Endothelial cell (in vitro differentiated cells): ENCODE measurements around the gene TOPBP1. TPM values are rescaled to one million over a fixed set of nuclear protein-coding genes. Genes with fewer than 3 reads are reported as not detected.
"Not testable (repeated sequence)": the region's sequence is repeated elsewhere in the genome, so short reads cannot be mapped to it uniquely, and the experiment has no call there.

Source experiments
- DNase-seq: peaks from one replicate; pipeline ENCODE4 v3.0.0; 2021; ENCODE audit warnings: low spot score
- H3K27ac Mint-ChIP-seq: one replicate; pipeline ENCODE4 v1.8.0; 2021; ENCODE audit warnings: mixed read lengths, inconsistent platforms; ENCODE audit not compliant: unreplicated experiment
- H3K27me3 Mint-ChIP-seq: one replicate; pipeline ENCODE4 v1.8.0; 2021; ENCODE audit warnings: mild to moderate bottlenecking, moderate library complexity, mixed read lengths, inconsistent platforms; ENCODE audit not compliant: unreplicated experiment
- H3K36me3 Mint-ChIP-seq: one replicate; pipeline ENCODE4 v1.8.0; 2021; ENCODE audit warnings: mild to moderate bottlenecking, low read depth, mixed read lengths, inconsistent platforms; ENCODE audit not compliant: unreplicated experiment
- H3K4me1 Mint-ChIP-seq: one replicate; pipeline ENCODE4 v1.8.0; 2021; ENCODE audit warnings: mild to moderate bottlenecking, mixed read lengths, inconsistent platforms; ENCODE audit not compliant: unreplicated experiment
- H3K4me3 Mint-ChIP-seq: one replicate; pipeline ENCODE4 v1.8.0; 2021; ENCODE audit warnings: mild to moderate bottlenecking, mixed read lengths, inconsistent platforms; ENCODE audit not compliant: unreplicated experiment
- H3K9me3 Mint-ChIP-seq: one replicate; pipeline ENCODE4 v1.8.0; 2021; ENCODE audit warnings: mixed read lengths, inconsistent platforms; ENCODE audit not compliant: unreplicated experiment
- CTCF ChIP-seq: fragments of 200-600 bp; sonication (generic); IDR thresholded peaks from one replicate; pipeline ENCODE4 v1.5.0; 2021; ENCODE audit warnings: antibody characterized with exemption; ENCODE audit not compliant: unreplicated experiment
- total RNA-seq: library from RNA; stranded (reverse); fragmentation: NEBNext Ultra II Directional; extraction: Animal tissue kit (Norgen Biotek cat#: 25700); gene quantifications from one replicate; pipeline ENCODE4 v1.2.1, GENCODE V29; 2021; ENCODE audit not compliant: unreplicated experiment

Gene TOPBP1
- total RNA-seq, 1 donor from 2014 or later = 43.2 TPM

GRCh38 chr3:133692759-133693158 lies 31.0 kb upstream of the TOPBP1 start:
- DNase-seq = no peak
- no peak for TF ChIP-seq CTCF
- Mint-ChIP-seq H3K4me1 (no peaks in the 10 kb centered on the region), H3K9me3 (no peaks in the 10 kb centered on the region), H3K4me3 (no peak overlapping the region), H3K27me3 (no peaks in the 10 kb centered on the region), H3K36me3 (no peaks in the 10 kb centered on the region), H3K27ac (no peak overlapping the region)

- no peaks in the 10 kb centered on the region for H3K9me3 Mint-ChIP-seq
- no peak overlapping the region for H3K27ac Mint-ChIP-seq
- no peak for DNase-seq
- H3K27me3 Mint-ChIP-seq = no peaks in the 10 kb centered on the region
- TF ChIP-seq CTCF = no peak
- H3K36me3 Mint-ChIP-seq = no peaks in the 10 kb centered on the region
- H3K4me3 Mint-ChIP-seq = no peak overlapping the region
- H3K4me1 Mint-ChIP-seq = no peaks in the 10 kb centered on the region
Observed at GRCh38 chr3:133691273-133692107, 29.7 kb upstream of the TOPBP1 start.

GRCh38 chr3:133677993-133678392 lies 16.3 kb upstream of the TOPBP1 start:
- H3K27me3 Mint-ChIP-seq, H3K4me1 Mint-ChIP-seq, H3K4me3 Mint-ChIP-seq, H3K36me3 Mint-ChIP-seq, H3K9me3 Mint-ChIP-seq, H3K27ac Mint-ChIP-seq, DNase-seq: not testable (repeated sequence)

GRCh38 chr3:133676336-133677118 lies 14.8 kb upstream of the TOPBP1 start:
- Mint-ChIP-seq H3K27ac (no peak overlapping the region), H3K27me3 (peaks cover 7% of the 10 kb centered on the region), H3K36me3 (no peaks in the 10 kb centered on the region), H3K4me3 (peak overlapping the region; percentile 51), H3K9me3 (no peaks in the 10 kb centered on the region), H3K4me1 (peaks cover 6% of the 10 kb centered on the region)
- no peak for TF ChIP-seq CTCF
- DNase-seq = no peak

GRCh38 chr3:133675631-133676335 lies 14.0 kb upstream of the TOPBP1 start:
- H3K4me1 Mint-ChIP-seq = peaks cover 6% of the 10 kb centered on the region
- H3K36me3 Mint-ChIP-seq = no peaks in the 10 kb centered on the region
- H3K9me3 Mint-ChIP-seq = no peaks in the 10 kb centered on the region
- H3K27ac Mint-ChIP-seq = no peak overlapping the region
- peaks cover 7% of the 10 kb centered on the region for H3K27me3 Mint-ChIP-seq
- no peak overlapping the region for H3K4me3 Mint-ChIP-seq
- TF ChIP-seq CTCF = no peak
- DNase-seq = no peak
